HG03457 (cell line): ENCODE data around the gene NFE2L1.

ENCODE experiments used
- ATAC-seq: cut with Tn5 transposase; IDR thresholded peaks from one replicate; pipeline ENCODE4 v1.9.1; 2021; ENCODE audit warnings: moderate number of reproducible peaks; ENCODE audit not compliant: unreplicated experiment

NFE2L1 gene

DNA sequence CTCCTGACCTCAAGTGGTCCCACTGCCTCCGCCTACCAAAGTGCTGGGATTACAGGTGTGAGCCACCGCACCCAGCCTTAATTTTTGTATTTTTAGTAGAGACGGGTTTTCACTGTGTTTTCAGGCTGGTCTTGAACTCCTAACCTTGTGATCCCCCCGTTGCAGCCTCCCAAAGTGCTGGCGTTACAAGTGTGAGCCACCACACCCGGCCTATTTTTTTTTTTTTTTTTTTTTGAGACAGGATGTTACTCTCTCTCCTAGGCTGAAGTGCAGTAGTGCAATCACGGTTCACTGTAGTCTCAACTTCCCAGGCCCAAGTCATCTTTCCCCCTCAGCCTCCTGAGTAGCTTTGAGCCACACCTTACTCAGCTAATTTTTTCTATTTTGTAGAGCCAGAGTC, 56.3 kb downstream of the NFE2L1 start:
- ATAC-seq = no peak

DNA sequence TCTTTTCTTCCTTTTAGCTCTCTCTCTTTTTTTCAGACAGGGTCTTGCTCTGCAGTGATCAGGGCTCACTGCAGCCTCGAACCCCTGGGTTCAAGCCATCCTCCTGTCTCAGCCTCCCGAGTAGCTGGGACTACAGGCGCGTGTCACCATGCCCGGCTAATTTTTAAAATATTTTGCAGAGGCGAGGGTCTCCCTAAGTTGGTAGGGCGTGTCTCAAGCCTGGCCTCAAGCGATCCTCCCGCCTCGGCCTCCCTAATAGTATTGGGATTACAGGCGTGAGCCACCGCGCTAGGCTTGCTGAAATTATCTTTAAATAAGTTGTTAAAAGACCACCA, 58.6 kb downstream of the NFE2L1 start:
- ATAC-seq = no peak

DNA sequence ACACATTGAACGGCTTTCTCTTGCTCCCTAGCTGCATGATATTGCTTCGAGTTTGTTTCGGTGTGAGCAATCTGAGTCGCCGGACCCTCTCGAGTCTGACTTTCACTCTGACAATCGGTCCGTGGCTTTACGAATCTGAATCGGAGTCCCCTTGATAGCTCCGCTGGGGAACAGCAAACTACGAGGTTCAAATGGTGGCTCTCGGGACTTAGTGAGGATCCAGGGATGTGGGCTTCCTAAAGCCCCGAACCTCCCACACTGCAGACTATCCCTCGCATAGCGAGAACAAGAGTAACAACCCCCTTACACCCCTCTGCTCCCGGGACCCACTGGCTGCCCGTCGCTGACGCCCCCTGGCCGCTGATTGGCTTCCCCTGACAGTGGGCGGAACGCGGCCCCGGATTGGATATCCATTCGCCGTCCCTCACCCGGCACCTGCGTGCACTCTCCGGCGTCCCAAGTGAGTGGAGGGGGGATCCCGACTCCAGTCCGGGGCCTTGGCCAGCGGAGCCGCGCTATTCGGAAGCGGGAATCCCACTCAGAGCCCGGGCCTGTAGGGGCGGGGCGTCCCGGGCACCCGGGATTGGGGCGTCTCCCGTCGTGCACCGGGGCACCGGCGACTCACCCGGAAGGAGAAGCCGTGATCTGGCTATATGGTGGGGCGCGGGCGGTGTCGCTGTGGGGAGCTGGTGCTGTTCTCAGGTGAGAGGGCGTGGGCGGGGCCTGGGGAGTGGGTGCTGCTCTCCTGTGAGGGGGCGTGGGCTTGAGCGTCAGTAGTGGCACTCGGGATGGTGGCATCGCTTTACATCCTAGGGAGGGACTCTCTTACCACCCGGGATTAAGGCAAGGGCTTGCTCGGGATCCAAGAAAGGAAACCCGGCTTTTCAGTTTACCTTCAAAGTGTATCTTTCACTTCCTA, 59.2 kb downstream of the NFE2L1 start, which contains the start of gene SNX11:
Gene SNX11 (plus strand): TSS at position 630 of the 919 bp plus-strand sequence. CDS start 4,278 bp downstream, outside the sequence.
- peak; percentile 53 for ATAC-seq

DNA sequence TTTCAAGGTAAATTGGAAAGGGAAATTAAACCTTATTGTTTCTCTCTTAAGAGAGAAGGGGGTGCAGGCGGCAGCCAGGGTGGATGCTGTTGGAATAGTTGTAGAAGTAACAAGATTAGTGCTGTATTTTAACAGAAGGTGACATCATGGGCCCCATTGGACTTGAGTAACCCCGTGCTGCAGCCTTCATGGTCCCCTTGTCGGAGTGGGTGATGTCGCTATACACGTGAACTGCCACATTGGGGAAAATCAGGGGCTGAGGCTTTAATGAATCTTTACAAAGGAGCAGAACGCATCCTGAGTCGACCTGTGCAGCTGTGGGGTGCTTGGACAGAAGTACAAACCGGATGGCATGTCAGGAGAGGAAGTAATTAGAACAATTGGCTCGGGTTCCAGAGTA, 62.6 kb downstream of the NFE2L1 start:
- ATAC-seq = no peak
